ENCODE results near the gene MRTFB.

- TF ChIP-seq CTBP1 (IDR thresholded peaks at IDR 0.05; ENCODE audit: borderline replicate concordance) (no peak), ARNT (IDR thresholded peaks at IDR 0.05) (no peak), SUZ12 (IDR thresholded peaks at IDR 0.05) (no peak), FOXM1 (IDR thresholded peaks at IDR 0.05; ENCODE audit: borderline replicate concordance) (no peak), LEF1 (IDR thresholded peaks at IDR 0.05; ENCODE audit: borderline replicate concordance) (no peak), BHLHE40 (IDR thresholded peaks at IDR 0.05; ENCODE audit: borderline replicate concordance) (no peak), NFRKB (IDR thresholded peaks at IDR 0.05) (no peak), FOXA1 (IDR thresholded peaks at IDR 0.05) (no peak), HDGF (IDR thresholded peaks at IDR 0.05; ENCODE audit: borderline replicate concordance) (no peak), ELF4 (IDR thresholded peaks at IDR 0.05) (no peak), SP1 (IDR thresholded peaks at IDR 0.05) (no peak), ZNF384 (IDR thresholded peaks at IDR 0.05) (no peak), PKNOX1 (IDR thresholded peaks at IDR 0.05) (no peak), FOXK2 (IDR thresholded peaks at IDR 0.05) (no peak)
Measured at GRCh38 chr16:14301169-14302030, 230.3 kb downstream of the MRTFB start.

Measured in HEK293T (cell line).